Amniotic epithelial cell (primary cell): ENCODE results near the gene RGS13.

ENCODE experiments used
- DNase-seq: peaks from one replicate; pipeline ENCODE4 v3.0.0-alpha.2; 2010; ENCODE audit warnings: low read depth

Gene RGS13

DNA sequence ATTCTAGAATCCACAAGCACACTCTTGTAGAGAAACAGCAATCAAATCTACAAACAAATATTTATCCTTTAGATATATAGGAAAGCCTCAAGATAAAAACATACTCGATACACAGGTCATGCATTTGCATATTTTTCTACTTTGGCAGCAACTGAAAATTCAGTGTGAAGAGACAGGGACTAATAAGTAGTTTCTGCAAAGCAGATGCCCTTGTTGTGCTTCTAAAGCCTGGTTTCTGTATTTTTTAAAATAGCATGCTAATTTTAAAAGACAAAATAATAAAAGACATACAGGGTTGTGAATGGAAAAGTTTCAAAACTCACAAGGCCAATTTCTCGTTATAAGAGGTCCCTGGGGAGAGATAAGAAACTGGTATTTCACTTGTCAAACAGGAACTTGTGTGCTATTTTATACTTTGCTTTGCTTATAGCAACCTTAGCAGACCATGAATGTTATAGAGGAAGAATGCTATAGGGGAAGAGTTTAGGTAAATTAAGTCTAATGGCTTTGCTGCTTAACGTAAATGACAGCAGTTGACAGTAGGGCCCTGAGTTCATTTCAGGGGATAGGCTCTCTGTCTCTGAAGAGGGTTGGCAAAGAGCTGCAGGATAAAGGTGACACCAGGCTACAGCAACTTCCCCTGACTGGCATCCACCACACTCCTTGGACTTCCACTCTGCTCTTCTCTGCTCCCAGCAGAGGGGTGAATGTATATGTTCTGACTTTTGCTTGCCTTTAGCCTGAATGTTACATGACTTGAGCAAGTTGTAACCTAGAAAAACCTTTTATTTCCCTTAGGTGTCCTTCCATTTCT is 9.4 kb upstream of the RGS13 start:
- no peak for DNase-seq

DNA sequence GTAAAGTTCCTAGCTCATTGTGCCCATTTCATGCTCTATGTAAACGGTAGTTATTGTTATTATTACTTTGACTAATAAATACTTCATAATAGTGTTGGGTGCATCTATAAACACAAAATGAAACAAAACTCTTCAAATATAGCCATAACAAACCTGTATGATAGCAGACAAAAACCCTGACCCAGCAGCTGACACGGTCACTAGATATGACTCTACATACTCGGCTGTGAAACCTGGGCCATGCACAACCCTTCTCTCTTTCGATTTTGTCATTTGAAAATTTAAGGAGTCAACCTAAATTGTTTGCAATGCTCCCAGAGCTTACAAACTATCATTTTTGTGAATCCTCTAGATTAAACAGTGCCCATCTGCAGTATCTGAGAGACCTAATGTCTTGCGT is 8.0 kb upstream of the RGS13 start:
- no peak for DNase-seq

DNA sequence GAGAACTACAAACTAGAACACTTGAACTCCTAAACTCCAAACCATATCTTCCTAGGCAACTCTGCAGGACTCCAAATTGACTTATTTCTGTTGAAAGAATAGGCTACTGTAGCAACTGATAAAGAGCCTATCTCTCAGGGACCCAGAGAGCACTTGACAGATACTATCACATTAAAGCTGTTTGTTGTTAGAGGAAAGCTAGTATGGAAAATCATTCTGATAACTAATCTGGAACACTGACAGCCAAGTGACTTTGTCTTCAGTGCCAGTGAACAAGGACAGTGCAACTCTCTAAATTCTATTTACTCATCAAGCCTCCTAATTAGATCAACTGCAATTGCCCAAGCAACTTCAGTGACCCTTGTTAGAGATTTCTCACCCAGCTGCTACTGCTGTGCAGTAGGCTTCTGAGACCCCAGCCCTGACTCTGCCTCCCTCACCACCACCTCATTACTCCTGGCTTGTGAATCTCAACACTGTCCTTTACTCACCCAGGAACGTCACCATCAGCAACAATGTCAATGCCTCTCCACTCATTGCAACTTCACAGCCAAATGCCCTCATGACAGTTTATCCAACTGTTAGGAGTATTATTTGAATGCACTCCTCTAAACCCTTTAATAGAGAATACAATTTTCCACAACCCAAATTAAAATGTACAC is 7.4 kb upstream of the RGS13 start:
- no peak for DNase-seq

DNA sequence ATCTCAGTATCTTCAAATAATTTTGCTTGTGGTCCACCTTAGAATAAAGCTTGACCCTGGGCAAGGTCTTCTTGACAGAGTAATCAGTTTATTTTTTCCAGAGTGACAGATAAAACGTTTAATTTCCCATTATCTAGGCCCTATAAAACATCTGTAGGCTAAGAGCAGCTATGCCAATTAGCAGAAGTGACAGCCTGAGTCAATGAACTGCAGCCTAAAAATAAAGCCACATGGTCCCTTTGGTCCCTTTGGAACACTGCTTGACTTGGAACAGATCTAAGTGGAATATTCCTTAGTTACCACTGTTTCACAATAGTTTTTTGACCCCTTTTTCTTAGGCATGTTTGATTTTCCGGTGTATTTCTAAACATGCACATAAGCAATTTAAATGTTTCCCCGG is 6.3 kb upstream of the RGS13 start:
- DNase-seq: no peak

DNA sequence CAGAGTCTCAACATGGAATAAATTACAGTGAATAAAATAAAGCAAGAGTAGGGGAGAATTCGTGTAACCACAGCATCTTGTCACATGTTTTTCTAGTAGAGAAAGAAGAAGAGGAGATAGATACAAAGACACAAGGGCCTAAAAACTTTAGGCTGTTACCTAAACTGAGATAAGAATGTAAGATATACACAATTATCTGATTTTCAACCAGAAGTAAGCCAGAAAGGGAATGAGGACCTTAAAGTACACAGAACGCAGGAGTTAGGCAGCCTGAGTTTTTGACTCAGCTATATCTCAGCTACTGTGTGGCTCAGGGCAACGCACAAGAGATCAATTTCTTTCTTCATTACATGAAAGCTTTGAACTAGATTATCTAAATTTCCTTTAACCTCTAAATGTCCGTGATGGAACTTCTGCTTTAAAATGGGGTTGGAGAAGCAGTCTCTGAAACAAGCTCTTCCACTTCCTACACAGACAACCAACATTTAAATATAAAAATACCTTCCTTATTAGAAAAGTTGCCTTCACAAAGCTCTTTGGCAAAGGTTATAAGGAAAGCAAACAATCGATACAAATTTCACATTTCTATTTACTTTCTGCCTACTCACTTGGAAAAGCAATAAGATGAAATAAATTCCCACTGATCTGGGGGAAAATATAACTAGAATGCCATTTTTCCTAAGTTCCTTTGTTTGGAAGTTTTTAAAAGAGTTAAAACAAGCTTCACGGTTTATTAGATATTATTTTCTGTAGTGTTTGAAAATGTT is 5.2 kb upstream of the RGS13 start:
- no peak for DNase-seq

DNA sequence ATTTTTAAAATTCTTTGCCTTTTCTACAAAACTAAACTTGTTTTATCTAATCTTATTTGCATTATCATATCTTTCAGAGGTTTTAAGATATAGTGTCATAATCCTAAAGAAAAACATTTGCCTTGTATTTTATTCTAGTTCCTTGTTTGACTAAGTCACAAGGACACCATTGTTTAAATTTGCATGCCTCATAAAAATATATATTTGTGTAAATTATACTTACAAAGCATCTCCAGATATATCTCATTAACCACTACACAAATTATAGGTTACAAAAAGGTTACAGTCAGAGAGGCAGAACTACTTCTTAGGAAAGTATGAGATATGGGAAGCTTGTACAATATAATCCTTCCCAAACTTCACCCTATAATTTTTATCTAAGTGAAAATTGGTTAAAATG is 4.2 kb upstream of the RGS13 start:
- DNase-seq: no peak

DNA sequence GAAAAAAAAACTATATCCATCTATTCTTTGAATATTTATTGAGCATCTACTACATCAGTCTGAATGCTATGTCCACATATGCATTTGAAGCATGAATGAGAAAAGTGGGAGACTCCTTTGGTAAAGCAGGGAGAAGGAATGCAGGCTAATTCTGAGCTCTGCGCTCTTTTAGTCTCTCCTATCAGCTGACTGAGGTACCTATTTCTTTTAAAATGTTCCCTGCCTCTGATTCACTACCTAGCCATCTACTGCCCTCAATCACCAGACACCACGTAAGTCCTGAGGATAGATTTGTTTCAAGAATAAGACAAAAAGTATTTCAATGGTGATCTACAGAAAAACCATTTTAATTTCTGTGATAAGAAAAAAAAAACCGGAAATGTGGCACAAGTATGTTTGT is 3.8 kb upstream of the RGS13 start:
- DNase-seq: peak; percentile 65

DNA sequence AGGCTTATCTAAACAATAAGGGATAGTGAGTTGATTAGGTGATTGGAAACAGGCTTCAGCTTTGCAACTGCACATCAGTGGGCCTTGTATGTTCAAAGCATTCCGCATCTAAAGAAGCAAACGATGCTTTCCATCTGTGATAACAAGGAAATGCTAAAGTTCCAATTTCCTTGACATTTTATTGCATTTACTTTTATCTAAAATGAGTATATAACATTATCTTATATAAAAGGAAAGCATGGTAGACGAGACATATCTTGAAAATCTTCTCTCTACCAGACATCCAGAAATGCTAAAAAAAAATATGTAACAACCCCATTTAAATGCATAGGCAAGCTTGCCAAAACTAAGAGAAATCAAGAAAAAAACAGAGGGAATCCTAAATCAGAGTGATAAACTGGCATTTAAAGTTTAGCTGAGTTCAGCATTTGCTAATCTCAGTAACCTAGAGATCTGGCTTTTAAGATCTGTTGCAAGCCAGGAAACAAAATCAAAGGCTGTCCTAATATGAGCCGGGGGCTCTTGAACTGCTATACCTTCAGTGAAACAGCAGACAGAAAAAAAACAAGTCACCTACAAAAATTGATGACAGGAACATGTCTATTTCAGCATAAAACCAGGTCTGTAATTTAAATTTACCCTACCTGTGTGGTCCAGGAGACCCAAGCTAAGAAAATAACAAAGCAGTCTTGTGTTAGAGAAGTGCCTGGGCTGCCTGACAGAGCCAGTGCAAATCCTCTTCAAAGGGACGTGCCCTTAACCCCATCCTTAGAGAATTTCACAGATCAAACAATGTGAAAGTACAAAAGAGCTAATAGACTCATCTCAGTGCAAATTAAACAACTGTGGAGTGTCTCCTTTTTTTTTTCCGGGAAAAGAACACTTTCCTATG is 3.1 kb upstream of the RGS13 start:
- DNase-seq: no peak

DNA sequence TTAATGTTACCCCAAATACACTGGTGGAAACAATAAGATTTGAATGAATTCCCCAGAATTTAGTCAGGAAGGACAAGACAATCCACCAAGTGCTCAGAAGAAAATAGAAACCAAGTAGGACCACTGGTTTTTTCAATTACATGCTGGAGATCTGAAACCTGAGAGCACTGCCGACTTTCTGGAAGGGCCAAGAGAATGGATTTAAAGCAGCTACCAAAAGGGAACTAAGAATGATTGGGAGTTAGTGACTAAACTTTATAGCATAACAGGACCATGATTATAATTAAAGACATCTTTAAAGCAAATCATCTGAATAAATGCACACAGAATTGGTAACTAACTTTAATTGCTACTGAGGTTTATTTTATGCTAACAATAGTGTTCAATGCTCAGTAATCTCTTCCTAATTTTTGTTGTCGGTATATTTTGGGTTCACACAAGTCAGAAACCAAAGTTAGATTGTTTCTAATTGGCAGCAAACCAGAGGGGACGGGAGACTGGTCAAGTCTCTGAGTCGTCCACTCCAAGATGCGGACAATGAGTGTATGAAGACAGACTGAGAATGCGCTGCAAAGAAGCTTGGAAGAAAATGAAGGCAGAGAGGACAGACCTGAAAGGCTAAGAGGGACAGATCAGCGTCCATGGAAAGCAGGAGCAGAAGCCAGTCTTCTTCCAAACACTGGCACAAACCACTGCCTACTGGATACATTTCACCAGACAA is 2.3 kb upstream of the RGS13 start:
- no peak for DNase-seq

DNA sequence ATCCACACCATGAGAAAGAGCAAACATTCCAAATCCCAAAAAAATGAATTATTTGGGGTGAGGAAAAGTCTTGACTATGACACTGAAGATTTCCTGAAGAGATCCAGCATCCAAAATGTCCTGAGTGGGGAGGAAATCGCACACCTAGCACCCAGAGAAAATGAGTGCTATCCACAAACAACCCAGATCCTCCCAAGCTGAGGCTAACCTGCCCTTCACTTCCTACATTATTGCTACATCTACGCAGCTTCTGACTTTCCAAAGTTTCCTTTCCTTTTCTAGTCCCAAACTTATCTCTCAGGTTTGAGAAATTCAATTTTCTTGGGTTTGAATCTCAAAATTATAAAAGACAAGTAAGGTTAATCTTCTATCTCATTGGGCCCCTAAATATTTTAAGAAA is 906 bp upstream of the RGS13 start:
- no peak for DNase-seq

DNA sequence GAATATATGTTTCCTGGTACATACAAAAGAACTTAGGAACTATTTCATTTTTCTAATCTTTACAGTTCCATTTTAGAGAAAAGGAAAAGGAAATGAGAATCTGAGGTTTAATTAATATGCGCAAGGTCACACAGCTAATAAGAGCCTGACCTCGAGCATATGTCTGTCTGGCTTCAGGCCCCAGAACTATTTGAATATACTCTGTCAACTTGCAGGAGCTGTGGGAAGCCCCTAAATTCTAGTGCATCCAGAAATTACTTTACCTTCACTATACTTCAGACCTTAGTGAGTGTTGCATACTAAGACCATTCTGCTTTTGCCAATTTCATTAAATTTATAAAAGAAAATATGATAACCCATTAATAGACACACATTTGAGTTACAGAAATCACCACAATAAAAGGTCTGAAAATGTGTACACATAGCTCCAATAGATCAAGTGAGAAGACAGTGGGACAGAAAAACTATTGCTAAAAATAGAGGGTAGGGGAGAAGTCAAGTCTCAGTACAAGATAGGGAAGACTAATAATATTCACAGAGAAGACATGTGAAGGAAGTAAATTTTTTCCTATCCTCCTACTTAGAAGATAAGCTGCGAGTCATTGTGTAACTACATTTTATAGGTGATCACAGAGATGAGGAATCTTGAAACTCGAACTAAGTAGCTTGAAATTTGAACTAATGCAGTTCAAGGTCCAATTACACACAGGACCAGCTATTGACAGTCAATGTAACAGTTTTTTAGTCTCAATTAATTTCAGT is 3.8 kb downstream of the RGS13 start:
- peak; percentile 92 for DNase-seq

DNA sequence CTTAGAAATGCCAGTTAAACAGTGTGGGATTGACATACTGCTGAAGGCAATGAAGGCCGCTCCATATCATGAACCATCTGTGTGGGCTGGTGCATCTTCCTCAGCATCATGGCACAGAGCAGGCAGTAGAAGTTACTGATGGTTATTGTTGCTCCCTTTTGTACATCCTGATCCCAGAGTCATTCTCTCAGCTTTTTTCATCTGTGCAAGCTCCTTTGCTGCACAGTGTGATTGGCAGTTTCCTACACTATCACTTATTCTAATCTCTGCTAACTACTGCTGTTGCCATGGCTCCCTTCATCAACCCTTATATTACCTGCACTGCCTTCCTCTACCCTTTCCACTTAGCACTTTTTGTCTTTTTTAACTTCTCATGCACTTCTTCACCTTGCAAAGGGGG is 16.2 kb downstream of the RGS13 start:
- no peak for DNase-seq

DNA sequence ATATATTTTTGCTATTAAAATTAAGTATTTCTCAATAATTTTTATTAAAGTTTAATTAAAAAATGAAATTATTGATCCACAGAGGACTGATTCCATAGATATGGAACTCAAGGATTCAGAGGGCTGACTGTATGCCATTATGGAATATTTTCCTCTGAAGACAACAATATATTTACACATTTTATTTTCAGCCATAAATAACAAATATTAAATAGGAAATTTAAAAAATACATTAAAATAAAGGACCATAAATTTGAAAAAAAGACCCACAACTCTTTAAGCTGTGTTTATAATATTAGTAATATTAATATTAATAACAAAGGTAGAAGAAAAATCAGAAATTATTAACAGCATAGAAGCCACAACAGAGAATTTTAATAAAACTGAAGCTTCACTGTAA is 18.2 kb downstream of the RGS13 start:
- DNase-seq: no peak

DNA sequence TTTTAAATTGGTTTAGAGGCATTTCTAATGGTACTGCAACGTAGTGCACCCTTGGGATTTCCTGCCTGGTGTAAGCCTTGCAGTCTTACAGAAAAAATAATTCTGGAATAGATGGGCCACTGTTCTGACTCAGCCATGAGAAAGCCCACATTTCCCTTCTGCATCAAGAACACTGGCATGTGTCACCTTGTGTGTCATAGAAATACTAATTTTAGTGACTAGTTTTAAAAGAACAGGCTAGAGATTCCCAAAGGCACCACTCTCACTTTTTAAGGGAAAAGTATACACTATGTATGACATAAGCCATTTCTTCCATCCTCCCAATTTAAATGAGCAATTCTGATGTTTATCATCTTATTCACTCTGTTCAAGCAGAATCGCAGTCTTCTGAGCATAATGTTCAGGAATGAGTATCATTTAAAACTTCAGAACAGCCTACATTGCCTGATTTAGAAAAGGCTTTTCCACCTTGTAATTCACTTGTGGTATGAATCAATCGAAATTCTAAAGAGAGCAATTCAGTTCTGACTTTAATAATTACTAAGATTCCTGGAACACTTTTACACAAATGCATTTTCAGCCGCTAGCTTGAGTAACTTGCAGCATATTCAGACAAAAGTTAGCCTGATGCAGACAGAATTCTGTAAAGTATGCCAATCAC is 18.8 kb downstream of the RGS13 start:
- DNase-seq: peak; percentile 33

DNA sequence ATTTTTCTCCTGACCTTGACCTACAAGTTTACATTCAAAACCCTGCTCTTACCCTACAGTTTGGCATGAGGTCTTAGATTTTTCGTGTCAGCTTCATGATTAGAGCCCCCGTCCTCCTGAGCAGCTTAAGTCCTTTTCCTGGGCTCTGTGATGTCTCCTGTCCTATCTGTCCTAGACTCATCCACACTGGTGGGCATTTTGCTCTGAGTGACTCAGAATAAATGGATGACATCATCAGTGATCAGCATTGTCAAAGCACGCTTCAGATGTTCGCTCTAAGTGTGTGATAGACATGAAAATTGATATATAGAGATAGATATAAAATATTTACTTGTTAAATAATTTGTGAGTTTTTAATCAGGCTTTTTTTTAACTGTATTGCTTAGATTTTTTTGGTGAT is 21.8 kb downstream of the RGS13 start:
- DNase-seq: peak; percentile 17

DNA sequence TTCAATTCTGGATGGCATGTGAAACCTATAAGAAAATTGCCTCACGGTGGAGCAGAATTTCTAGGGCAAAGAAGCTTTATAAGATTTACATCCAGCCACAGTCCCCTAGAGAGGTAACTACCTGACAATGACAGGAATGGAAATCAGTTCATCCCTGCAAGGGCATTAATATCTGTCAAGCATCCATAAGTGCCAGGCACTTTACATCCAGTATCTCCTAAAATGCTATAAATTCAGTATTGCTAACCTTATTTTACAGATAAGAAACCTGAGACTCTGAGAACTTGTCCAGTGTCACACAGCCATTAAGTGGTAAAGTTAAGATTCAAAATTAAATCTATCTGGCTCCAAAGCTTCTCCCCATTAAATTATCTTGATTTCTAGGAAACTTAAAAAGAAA is 22.3 kb downstream of the RGS13 start:
- no peak for DNase-seq

DNA sequence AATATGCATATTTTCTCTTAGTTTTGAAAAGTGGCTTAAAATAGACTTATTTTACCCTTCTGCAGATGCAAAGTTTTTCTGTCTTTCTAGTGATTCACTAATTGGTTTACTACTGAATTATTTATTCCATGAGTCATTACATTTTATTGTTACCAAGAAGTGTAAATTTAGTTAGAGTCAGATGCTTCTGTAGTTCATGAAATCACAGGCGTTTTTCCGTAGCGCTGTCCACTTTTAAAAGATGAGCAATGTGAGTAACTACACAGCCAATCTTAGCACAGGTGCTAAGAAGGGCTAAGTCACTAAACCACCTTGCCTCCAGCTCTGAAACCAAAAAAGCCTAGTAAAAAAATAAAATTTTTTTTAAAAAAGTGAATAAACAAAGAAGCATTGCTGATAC is 24.7 kb downstream of the RGS13 start:
- no peak for DNase-seq

DNA sequence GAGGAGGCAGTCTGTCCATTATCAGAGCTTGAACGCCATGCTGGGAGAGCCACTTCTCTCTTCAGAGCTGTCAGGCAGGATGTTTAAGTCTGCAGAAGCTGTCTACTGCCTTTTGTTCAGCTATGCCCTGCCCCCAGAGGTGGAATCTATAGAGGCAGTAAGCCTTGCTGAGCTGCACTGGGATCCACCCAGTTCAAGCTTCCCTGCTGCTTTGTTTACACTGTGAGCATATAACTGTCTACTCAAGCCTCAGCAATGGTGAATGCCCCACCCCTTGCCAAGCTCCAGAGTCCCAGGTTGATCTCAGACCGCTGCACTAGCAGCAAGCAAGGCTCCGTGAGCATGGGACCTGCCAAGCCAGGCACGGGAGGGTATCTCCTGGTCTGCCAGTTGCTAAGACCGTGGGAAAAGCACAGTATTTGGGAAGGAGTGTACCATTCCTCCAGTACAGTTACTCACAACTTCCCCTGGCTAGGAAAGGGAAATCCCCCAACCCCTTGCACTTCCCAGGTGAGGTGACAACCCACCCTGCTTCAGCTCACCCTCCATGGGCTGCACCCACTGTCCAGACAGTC is 32.5 kb downstream of the RGS13 start:
- DNase-seq: no peak

DNA sequence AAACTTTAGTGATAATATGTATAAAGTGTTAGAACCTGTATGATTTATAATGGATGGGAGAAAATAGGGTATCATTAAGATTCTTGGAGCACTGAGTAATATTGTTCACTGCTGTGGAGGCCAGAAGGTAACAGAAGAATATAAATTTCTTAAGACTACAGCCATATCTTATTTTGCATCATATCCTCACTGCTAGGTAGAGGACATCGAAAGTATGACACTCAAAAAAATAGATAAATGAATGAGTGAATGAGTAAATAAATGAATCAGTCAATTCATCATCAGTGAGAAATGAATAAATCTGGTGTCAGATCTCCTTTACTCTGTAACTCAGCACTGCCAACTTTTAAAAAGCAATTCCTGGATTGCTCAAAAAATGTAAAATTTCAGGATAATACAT is 33.2 kb downstream of the RGS13 start:
- no peak for DNase-seq

DNA sequence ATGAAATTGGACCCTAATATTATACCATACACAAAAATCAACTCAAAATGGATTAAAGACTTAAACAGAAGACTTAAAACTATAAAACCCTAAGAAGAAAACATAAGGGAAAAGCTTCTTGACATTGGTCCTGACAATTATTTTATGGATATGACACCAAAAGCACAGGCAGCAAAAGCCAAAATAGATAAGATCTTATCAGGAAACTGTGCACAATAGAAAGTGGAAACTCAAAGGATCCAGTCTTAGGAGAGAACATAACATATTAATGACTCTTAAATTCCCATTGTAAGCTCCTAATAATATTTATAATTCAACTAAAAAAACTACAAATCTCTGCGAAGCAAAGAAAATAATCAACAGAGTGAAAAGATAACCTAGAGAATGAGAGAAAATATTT is 39.8 kb downstream of the RGS13 start:
- DNase-seq: no peak
